GM21723 (cell line): ENCODE data around the gene GATC.
"Not testable (repeated sequence)": the region's sequence is repeated elsewhere in the genome, so short reads cannot be mapped to it uniquely, and the experiment has no call there.

Source experiments
- ATAC-seq: cut with Tn5 transposase; IDR thresholded peaks from one replicate; pipeline ENCODE4 v1.9.1; 2021; ENCODE audit warnings: mild to moderate bottlenecking, moderate library complexity; ENCODE audit not compliant: unreplicated experiment

GATC gene

DNA sequence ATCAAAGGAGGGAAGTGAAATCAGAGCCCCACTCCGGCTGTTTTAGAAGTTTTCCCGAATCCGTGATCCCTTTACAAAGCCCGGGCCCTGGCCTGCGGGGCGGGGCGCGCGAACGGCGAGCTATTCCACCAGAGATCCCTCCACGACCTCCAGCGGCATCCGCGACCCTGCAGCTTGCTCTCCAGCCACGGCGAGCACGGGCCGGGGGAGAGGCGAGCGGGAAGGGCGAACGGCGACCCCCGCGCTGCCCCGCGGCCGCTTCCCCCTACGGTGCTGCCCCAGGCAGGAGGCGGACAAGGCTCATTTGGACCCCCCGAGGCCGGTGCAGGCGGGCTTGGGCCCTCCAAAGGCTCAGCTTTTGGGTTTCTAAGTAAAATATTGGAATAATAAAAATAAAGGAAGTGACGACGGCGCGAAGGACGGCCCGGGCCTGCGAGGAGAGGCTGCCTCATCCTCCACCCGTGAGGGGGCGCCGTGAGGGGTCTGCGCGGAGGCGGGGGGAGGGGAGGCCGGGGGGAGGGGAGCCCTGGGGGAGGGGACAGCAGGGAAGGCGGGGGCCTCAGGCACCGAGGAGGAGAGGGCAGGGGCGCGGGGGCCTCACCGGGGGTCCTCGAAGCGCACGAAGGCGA lies 22.7 kb downstream of the GATC start:
- ATAC-seq = peak; percentile 24

DNA sequence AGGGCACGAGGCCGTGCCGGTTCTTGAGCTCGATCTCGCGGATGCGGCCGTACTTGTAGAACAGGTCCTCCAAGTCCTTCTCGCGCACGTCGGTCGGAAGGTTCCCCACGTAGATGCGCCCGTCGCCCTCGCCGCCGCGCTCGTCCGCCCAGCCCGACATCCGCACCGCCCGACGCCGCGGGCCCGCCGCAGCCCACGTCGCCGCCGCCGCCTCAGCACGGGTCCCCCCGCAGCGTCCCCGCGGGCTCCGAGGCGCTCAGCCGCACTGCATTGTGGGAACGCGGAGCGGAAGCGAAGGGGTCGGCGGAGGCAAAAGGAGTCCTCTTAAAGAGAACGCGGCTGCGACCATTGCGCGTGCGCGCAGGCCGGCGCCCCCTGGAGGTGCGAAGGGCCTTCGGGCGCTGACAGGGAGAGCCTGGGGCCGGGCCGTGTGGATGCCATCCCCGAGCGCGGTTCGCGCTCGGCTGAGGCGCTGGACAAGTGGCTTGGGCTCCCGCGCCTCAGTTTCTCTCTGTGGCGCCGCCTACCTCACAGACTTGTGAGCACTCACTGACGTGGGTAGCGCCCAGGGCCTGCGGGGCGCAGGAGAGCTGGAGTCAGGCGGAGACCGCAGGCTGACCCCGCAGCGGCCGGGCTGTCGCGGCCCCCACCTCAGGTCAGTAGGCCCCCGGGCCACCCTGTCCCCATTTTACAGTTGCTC lies 23.4 kb downstream of the GATC start, which contains the start of gene SRSF9:
SRSF9 (minus strand) TSS at position 299 of the 700 bp plus-strand sequence; CDS start at position 160, 139 bp downstream.
- peak; percentile 90 for ATAC-seq

DNA sequence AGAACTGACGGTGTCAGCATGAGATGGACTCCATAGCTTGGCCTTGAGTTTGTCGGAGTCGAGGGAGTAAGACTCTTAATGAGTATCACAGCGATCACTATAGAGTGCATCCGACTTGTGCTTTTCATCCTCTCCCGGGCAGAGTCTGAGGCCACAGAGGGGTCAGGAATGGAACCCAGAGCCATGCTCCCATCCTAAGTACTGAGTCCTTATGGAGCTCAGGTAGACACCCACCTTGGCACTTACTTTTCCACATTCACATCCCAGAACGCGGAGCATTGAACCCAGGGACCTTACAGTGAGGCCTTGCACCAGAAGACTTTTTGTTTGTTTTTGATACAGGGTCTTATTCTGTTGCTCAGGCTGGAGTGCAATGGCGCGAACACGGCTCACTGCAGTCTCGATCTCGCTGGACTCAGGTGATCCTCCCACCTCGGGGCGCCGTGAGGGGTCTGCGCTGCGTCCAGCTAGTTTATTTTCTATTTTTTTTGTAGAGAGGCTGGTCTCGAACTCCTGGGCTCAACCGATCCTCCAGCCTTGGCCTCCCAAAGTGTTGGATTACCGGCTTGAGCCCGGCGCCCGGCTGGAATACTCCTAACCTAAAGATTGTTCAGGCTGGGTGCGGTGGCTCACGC lies 24.0 kb downstream of the GATC start:
- ATAC-seq = peak; percentile 18

DNA sequence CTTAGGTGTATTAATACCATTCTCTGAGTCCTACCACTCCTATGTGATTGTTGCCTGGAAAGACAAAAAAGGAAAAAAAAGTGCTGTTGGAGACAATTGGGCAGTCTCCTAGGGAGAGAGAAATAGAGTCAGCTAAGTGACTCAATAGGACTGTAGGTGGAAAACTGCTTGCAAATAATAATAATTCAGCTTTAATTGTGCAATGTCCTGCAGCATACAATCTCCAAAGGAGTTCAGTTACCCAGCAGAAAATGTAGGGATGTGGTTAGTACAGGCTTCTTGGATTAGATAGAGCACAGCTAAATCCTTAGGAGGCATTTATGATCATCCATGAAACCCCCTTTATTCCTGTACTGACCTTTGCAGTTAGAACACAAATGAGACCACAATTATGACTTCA lies 26.3 kb downstream of the GATC start:
- ATAC-seq = no peak

DNA sequence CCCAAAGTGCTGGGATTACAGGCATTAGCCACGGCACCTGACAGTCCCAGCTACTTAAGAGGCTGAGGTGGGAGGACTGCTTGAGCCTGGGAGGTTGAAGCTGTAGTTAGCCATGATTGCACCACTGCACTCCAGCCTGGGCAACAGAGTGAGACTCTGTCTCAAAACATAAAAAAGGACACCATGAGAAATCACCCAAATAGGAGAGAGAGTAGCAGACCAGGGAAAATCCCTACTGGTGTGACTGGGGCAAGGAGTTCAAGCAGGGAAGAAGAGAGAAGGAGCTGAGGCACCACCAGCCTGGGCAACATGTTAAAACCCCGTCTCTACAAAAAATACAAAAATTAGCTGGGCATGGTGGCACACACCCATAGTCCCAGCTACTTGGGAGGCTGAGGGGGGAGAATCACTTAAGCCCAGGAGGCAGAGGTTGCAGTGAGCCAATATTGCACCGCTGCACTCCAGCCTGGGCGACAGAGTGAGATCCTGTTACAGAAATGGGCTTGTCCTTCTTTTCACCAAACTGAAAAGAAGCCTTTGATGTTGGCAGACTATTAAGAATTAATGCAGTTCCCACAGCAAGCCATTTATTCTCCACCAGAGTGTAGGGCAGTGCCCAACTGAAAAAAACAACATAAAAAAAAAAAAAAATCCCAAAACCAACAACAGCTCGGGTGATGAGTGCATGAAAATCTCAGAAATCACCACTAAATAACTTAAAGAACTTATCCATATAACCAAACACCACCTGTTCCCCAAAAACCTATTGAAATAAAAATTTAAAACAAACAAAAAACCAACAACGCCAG lies 27.8 kb downstream of the GATC start:
- ATAC-seq = no peak

DNA sequence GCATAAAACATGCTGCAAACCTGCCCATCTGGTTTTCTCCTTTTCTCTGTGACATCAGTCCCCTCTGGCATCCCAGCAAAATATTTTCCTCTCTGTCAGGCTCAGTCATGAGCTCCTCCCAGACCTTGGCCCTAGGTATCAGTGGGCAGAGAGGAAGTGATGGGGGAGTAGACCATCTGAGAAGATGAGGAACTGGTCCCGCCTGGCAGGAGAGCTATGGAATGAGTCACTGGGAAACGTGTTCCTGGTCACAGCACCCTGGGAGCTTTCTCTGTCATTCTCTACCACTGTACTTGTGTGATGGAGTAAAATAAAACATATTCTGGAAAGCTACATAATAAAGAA lies 28.3 kb downstream of the GATC start:
- no peak for ATAC-seq

DNA sequence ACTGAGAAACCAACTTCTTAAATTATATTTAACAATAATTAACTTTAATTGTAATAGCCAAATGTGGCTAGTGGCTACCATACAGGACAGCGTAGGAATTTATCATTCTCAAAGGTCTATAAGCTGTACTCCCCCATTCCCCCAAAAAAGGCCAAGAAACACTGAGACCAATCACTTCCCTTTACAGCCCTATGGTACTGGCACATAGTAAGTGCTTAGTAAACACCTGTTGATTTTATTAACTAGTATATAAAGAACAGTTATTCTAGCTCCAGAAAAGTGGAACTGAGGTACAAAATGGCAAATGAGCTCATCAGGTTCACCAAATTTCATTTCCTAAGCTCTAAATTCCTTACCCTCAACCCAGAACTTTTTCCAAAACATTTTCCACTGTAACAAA lies 29.4 kb downstream of the GATC start:
- no peak for ATAC-seq

DNA sequence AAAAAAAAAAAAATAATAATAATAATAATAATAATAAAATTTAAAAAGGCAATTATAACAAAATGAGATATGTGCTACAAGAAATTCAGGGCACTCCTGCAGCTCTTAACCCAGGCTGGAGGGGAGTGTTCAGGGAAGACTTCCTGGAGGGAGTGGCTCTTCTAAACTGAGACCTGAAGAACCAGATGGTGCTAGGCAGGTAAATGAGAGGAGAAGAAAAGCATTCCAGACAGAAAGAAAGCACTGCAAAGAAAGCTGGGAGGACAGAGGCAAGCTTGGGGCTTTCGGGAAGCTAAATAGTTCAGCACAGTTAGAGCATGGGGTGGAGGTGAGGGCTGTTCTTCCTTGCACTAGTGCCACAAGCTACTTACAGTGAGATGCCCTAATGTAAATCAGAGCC lies 33.2 kb downstream of the GATC start:
- ATAC-seq = no peak

DNA sequence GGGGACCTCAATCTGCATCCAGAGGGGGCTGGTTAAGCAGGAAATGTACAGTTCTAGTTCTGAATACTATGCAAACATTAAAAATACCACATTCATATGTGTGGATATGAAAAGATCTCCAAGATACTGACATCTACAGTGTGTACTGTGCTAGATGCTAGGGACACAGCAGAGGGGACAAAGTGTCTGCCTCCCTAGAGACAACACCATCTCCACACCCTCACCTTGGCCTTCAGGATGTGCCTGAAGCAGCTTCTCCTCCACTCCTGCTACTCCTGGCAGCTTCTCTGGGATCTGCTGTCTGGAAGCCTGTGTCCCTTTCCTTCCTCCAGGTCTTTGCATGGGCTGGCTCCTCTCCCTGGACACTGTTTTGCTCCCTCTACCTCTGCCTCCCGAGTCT lies 34.0 kb downstream of the GATC start:
- ATAC-seq = no peak

DNA sequence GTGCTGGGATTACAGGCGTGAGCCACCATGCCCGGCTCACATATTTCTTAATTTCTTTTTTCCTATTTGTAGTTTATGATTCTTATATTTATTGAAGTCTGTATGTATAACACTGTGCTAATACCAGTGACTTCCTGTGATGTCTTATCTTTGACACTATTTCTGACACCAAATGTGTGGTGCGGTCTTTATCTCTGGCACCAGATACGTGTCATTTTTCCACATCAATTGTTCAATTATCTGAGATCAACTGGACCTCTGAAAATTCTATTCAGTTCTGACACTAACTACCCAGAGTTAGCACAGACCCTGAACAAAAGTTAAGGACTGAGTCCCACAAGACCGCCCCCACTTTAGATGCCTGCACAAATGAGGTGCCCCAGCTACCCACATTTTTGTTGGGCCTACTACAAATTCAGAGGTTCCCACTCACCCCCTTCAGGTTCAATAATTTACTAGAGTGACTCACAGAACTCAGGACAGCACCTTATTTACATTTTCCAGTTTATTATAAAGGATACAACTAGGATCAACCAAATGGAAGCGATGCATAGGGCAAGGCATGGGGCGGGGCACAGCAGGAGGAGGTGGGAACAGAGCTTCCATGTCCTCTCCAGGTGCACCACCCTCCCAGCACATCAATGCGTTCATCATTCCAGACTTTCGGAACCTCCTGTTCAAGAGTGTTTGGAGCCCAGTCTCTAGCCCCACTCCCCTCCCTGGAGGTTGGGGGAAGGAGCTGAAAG lies 35.0 kb downstream of the GATC start:
- ATAC-seq = no peak

DNA sequence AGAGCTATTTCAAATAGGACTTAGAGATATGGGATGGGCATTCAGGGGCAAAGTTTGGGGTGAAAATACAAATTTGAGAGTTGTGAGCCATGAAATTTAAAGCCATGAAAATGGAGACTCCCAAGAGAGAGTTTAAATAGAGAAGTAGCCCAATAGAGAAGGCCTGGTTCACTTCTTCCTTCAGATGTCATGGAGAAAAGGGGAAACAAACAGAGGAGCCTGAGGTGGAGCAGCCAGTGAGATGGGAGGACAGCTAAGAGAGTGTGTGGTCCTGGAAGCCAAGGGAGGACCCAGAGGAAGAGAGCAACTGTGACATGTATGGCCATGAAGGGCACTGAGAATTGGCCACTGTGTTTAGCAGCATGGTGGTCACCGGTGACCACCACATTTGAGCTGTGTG lies 37.4 kb downstream of the GATC start:
- no peak for ATAC-seq

DNA sequence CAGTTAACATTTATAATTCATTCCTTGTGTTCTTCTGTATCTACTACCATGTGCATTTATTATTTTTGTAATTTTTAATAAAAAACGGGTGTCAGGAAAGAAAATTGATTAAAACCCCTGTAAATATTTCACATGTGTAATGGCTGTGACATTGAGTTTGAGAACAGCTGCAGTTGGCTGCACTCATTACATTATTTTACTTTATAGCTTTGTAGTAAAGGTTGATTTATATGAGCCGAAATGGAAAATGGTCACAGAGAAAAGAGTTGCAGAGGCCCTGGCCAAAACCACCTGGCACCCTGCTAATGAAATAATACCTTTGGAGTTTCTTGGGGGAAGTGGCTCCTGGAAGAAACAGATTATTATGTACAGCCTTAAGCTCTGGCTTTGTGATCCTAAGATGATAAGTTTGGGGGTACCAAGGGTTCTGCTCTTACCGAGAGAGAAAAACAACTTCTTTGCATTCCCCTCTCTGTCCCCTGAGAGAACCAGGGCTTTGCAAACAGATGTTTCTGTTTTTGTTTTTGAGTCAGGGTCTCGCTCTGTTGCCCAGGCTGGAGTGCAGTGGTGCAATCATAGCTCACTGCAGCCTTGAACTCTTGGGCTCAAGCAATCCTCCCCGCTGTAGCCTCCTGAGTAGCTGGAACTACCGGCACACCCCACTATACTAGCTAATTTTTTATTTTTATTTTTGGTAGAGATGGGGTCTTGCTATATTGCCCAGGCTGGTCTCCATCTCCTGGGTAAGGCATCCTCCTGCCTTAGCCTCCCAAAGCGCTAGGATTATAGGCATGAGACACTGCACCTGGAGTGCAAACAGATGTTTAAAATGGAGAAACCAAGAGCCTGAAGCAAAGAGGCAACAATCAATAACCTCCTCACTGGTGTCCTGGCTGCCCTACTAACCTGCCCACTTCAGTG lies 40.0 kb downstream of the GATC start:
- ATAC-seq = no peak

DNA sequence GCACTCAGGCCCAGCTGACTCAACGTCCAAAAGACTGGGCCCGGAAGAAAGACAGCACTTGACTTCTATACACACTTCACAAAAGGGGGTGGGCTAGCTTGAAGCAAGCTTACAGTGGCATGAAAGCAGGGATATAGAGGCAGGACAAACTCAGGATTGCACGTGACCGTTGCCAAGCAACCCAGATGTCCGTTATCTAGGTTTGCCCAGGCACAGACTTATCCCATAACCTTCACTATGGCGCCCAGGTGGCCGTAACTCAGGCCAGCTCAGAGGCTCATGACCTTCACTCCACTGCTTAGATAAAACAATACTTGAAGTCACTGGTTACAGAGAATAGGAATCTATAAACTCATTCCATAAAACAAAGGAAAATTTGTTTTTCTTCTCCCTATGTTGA lies 41.3 kb downstream of the GATC start:
- not testable (repeated sequence) for ATAC-seq

DNA sequence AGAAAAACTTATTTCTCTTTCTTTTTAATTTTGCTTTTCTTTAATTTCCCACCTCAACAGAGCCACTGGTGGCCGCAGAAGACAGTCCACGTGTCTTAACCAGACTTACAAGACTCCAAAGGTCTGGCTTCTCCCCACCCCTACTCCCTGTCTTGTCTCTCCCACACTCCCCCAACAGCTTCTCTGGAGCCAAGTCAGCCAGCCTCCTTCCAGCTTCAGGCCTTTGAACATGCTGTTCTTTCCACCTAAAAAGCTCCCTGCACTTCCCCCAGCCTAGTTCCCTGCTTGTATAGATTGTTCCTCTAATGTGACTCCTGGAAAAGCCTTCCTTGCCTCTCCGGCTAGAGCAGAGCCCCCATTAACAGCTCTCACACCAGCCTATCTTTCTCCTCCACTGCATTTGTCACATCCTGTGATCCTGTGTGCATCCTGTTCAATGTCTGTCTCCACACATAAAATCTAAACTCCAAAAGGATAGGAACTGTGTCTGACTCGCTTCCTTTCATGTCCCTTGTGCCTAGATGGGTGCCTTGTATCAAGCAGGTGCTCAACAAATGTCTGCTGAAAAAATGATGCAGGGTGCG lies 41.9 kb downstream of the GATC start:
- no peak for ATAC-seq

DNA sequence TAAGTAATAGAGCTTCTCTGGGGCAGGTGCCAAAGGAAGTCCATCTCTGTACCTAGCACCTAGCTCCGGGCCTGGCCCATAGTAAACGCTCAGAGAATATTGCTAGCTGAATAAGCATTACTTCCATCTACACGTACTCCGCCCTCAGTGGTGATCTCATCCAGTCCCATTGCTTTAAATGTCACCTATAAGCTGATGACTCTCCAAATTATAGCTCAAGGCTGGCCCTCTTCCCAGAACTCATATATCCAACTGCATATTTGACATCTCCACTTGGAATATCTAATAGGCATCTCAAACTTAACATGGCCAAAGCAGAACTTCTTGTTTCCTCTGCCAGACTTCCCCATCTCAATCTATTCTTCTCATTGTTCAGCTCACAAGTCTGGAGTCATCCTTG lies 42.8 kb downstream of the GATC start:
- no peak for ATAC-seq

DNA sequence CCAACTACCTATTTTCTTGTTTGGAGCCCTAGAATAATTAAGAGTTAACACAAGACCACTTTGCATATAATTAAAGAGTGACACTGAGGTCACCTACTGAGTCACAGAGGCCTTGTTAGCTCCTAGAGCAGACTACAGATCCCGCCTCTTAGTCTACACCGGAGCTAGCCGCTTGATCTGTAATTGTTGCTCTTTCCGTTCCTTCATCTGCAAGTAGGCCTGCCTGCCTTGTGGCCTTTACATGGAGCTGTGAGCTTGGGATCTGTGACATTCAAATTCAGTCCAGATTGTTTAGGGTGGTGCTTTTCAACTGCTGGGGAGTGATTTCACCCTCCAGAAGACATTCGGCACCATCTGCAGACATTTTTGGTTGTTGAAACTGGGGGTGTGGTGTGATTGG lies 44.1 kb downstream of the GATC start:
- ATAC-seq = no peak

DNA sequence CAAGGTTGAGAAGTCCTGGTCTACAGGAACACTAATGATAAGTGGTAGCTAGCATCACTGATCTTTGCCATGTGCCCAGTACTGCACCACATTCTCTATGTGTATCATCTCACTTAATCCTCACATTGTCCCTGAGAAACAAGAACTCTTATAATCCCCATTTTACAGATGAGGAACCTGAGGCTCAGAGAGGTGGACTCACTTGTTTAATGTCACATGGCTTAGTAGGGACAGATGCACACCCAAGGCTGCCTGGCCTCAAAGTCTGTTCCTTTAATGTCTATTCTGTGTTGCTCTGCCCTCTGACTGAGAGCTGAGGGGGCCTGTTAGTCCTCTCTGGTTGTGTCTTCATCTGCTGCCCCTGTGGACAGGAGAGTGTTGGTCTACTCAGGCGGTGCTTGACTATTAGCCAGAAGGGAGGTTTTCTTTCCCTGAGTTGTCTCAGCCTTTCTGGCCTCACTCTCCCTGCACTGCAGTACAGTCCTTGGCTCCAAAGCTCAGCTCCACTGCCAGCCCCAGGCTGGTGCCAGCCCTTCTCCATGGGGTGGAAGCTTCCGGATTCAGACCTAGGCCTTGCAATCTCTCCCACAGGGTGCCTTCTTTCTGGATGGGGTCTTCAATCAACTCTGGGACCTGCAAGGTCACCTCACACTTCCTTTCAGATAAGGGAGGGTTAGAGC lies 44.7 kb downstream of the GATC start:
- ATAC-seq = no peak

DNA sequence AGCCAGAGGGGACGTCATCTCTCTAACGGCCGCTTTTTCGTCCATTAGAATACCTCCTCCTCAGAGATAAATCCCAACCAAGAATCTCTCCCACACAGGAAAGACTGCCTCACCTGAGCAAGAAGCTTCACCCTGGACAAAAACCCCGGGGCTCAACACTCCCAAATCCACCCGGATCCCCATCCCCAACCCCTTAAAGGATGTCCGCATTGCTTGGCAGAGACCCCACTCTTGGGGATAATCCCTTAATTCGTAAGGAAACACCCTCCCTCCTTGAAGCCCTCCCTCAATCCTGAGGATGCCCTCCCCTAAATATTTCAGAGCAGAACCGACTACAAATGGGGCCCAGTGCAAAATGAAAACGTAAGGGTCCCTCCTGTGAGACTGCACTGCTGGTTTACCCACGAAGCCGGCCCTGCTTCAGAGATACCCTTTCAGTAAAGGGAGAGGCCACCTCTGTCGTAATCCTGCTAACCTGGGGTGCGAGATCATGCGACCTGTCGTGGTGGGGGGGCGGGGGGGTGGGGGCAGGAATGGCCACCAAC lies 49.0 kb downstream of the GATC start:
- peak; percentile 8 for ATAC-seq
